GM13977 (cell line): Measurements from ENCODE around the gene CPNE6.
A peak's percentile ranks its signal among the peaks of the same experiment; 100 is the strongest.
"Not testable (repeated sequence)": the region's sequence is repeated elsewhere in the genome, so short reads cannot be mapped to it uniquely, and the experiment has no call there.

Source experiments
- DNase-seq: peaks from one replicate; pipeline ENCODE4 v3.0.0; 2012; ENCODE audit warnings: low spot score
- in situ Hi-C: fragments of 300-500 bp; cut with MboI; formaldehyde crosslinking; loops from one replicate; pipeline ENCODE4 v1.12.0; 2022; ENCODE audit warnings: low sequenced_read_pairs, low pct_unique_long_range_greater_than_20kb, mixed read lengths, inconsistent platforms; ENCODE audit not compliant: unreplicated experiment
- TF ChIP-seq, protein P1 (sequence below): IDR thresholded peaks from 2 replicates; pipeline ENCODE4 v1.5.1; 2012; ENCODE audit warnings: mild to moderate bottlenecking, control low read depth; ENCODE audit not compliant: insufficient read depth; ENCODE audit errors: extremely low read depth, missing control alignments

CPNE6 gene

DNA sequence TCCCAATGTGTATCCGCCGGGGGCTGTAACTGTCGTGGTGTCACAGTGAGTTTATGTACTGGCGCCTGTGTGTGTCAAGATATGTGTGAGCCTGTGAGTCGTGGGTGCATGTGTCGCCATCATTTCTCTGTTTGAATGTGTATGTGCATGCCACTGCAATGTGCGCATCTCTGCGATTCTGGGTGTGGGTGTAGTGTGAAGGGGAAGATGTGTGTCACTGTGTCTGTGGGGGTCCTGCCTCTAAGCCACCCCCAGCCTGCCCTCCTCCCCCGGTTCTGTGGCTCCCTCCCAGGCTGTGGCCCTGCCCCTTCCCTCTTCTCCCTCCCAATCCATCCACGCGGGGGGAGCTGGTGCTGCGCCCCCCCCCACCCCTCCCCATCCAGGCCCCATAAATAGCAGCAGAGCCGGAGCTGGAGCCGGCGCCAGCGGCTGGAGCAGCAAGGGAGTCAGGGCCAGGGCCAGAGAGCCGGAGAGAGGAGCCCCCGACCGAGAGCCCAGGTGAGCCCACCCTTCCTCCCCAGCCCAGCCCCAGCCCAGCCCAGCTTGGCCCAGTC, at the start of gene CPNE6:
Gene CPNE6 (plus strand): TSS at position 419 of the 554 bp plus-strand sequence. CDS start 1,375 bp downstream, outside the sequence.
- in situ Hi-C loops: no loop called here
- TF ChIP-seq, protein P1, sequence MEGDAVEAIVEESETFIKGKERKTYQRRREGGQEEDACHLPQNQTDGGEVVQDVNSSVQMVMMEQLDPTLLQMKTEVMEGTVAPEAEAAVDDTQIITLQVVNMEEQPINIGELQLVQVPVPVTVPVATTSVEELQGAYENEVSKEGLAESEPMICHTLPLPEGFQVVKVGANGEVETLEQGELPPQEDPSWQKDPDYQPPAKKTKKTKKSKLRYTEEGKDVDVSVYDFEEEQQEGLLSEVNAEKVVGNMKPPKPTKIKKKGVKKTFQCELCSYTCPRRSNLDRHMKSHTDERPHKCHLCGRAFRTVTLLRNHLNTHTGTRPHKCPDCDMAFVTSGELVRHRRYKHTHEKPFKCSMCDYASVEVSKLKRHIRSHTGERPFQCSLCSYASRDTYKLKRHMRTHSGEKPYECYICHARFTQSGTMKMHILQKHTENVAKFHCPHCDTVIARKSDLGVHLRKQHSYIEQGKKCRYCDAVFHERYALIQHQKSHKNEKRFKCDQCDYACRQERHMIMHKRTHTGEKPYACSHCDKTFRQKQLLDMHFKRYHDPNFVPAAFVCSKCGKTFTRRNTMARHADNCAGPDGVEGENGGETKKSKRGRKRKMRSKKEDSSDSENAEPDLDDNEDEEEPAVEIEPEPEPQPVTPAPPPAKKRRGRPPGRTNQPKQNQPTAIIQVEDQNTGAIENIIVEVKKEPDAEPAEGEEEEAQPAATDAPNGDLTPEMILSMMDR: no peak
- no peak for DNase-seq

DNA sequence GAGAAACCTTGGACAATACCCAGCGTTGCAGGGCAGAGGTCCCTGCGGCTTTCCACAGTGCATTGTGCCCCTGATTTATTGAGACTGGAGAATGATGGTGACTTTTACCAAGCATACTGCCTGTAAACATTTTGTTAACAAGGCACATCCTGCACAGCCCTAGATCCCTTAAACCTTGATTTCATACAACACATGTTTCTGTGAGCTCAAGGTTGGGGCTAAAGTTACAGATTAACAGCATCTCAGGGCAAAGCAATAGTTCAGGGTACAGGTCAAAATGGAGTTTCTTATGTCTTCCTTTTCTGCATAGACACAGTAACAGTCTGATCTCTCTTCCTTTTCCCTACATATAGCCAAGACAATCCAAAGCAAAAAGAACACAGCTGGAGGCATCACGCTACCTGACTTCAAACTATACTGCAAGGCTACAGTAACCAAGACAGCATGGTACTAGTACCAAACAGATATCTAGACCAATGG, 46.4 kb upstream of the CPNE6 start:
- in situ Hi-C loops: not testable (repeated sequence)

DNA sequence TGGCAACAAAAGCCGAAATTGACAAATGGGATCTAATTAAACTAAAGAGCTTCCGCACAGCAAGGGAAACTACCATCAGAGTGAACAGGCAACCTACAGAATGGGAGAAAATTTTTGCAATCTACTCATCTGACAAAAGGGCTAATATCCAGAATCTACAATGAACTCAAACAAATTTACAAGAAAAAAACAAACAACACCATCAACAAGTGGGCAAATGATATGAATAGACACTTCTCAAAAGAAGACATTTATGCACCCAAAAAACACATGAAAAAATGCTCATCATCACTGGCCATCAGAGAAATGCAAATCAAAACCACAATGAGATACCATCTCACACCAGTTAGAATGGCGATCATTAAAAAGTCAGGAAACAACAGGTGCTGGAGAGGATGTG, 41.7 kb upstream of the CPNE6 start:
- in situ Hi-C loops, DNase-seq: not testable (repeated sequence)

More for the DNA sequence above, 46.4 kb upstream of the CPNE6 start:
- DNase-seq: not testable (repeated sequence)

DNA sequence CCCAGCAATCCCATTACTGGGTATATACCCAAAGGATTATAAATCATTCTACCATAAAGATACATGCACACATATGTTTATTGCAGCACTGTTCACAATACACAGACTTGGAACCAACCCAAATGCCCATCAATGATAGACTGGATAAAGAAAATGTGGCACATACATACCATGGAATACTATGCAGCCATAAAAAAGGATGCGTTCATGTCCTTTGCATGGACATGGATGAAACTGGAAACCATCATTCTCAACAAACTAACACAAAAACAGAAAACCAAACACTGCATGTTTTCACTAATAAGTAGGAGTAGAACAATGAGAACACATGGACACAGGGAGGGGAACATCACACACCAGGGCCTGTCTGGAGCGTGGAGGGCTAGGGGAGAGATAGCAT, 40.0 kb upstream of the CPNE6 start:
- in situ Hi-C loops, DNase-seq: not testable (repeated sequence)

DNA sequence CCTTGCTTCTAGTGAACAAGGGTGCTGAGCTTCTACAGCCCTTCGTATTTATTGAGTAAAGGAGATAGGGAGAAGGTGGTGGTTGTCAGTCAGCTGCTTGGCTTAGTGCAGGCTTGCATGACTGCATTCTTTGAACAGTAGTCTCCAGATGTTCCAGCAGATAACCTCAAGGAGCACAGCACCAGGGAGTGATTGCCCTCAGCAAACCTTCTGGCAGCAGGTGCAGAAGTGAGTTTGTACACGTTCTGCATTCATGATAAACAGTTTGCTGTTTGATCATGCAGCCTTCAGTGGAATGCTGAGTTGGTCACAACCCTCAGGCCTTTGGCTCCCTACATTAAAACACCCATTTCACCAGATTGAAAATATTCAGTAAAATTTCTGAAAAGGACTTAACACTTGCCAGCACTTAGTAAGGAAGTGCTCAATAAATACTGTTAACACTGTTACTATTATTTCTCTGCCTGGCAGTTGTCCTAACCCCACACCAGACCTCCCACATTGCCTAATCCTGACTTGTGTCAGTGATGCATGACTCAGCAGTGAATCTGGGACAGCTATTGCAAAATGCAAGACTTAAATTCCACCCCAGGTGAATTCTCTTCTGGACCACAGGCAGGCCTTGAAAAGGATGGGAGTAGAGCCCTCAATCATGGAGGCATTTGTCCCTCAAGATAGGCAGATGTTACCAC, 38.5 kb upstream of the CPNE6 start:
- in situ Hi-C loops: no loop called here
- no peak for DNase-seq
- TF ChIP-seq, protein P1: no peak

DNA sequence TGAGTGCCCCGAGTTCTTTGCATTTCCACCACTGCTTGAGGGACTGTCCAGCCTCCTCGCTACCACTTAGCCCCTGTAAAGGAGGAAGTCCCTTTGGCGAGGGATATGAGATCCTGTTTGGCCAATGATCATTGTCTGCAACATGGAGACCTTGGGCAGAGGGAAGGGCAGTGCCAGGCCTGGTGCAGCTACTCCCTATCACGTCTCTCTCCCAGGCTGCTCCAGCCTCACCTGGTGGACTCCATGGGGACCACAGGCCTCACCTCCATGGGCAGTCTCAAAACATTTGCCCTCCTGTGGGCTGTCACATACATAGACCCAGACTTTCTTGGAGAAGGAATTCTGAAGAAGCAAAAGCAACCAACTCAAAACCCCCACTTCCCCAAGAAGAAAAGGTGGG, 35.6 kb upstream of the CPNE6 start:
- in situ Hi-C loops, DNase-seq: not testable (repeated sequence)

DNA sequence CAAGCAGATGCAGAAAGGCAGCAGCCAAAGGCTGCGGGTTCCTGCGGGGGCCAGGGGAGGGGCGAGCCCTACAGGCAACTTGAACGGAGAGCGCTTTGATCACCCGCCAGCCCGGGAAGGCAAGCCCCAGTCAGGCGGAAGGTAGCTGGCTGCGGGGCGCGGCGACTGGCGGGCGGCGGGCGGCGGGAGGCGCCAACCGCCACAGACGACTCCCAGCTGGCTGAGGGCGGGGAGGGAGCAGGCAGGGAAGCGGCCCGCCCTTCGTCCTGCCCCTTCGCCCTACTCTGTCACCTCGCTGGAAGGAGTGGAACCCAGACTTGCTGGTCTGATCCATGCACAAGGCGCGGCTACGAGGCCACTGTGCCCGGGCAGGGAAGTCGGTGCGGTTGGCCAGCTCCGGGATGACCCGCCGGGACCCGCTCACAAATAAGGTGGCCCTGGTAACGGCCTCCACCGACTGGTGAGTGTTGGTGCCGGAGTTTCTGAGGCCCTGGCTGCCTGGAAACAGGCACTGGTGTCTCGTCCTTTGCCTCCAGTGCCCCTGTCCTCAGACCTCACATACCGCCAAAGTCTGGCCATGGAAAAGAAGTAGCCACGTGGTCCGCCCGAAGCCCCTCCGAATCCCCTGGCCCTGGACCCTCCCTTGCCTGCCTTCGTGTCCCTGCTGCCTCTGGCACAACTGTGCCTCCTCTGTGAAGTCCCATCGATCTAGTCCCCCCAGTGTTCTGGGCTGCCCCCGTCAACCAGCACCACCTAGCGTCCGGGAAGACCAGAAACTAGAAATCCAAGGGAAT, 35.0 kb upstream of the CPNE6 start:
- in situ Hi-C loops: no loop called here
- TF ChIP-seq, protein P1: peak; percentile 82
- DNase-seq: peak; percentile 78

DNA sequence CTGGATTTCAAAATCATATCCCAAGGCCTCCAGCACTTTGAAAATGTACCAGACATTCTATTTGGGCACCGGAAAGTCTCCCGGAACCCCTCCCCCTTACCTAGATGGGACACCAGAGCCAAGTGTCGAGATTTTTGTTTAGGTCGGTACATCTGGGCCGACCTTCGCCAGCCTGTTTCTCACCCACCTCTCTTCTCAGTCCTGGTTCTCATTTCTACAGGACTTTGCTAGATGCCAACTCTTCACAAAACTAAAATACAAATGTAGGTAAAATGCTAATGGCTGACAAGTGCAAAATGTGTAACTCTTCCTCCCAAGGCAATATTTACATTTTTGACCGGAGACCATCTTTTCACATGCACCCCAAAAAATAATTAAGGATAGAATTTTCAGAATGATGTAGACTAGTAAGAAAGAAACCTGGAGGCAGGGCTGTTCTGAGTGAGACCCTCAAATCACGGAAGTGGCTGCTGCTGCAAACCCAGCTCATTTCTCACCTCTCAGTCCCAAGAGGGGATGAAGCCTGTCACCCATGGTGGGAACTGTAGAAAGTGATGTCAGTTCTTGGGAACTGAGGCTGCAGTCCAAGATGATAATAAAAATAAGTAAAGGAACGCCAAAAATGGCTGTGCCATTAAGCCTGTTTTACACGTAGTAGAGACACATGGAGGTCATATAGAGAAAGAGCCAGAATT, 34.3 kb upstream of the CPNE6 start:
- in situ Hi-C loops: not testable (repeated sequence)
- DNase-seq: peak; percentile 15

DNA sequence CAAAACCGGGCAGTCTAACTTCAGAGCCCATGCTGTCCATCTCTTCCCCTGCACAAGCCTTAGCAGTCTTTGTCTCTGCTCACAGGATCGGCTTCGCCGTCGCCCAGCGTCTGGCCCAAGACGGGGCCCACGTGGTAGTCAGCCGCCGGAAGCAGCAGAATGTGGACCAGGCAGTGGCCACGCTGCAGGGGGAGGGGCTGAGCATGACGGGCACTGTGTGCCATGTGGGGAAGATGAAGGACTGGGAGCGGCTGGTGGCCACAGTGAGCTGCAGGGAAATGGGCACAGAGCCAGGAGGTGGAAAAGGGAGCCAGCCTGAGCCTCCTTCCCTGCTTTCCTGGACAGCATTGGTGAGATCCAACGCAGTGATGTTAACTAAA, 33.7 kb upstream of the CPNE6 start:
- in situ Hi-C loops: no loop called here
- DNase-seq: no peak
- TF ChIP-seq, protein P1: no peak
